NT2/D1 (cell line): ENCODE measurements around the gene PNPO.

ENCODE experiments used
- SUZ12 ChIP-seq: IDR thresholded peaks from 2 replicates; pipeline ENCODE4 v1.6.1; 2011; ENCODE audit not compliant: insufficient read length, insufficient read depth; ENCODE audit errors: extremely low read depth
- YY1 ChIP-seq: IDR thresholded peaks from 2 replicates; pipeline ENCODE4 v1.6.1; 2011; ENCODE audit not compliant: insufficient read length, insufficient read depth
- ZNF274 ChIP-seq: IDR thresholded peaks from 2 replicates; pipeline ENCODE4 v1.6.1; 2011; ENCODE audit warnings: mild to moderate bottlenecking, low read depth, low read length

DNA sequence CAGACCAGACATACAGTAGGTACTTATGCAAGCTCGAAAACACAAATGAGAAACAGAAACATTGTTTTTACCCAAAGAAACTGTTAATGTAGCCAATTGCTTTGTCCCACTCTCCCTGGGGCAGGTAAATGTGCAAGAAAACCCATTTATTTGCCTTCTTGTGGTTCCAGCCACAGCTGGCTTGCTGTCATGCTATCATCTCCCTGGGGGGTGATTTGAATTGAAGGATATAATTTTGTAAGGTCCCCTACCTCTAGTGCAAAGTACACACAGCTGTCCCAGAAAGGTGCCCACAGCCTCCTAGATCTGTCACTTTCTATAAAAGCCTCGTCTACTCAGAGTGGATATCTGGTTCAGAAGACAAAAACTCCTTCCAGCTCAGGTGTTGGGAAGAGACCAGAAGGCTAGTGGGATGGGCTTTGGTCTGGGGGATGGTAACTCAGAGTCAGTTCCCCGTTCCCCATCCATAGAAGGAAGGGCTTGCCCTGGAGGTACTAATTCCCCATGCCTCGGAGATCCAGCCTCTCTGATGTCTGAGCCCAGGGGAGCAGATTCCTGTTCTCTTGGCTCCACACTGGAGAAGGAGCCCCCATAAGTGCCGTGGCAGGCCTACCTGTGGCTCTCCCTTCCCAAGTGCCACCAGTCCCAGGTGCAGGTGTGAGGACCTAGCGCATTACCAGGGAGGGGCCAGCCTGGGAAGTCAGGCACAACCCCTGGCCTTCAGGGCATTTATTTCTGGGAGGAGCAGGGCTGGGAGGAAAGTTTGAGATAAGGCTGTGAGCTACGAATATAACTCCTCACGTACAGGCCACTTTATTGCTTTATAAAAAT, 18.7 kb downstream of the PNPO start:
- no peak for TF ChIP-seq SUZ12
- TF ChIP-seq YY1: no peak
- no peak for TF ChIP-seq ZNF274
